Measurements from ENCODE around the gene UBA5.

The UBA5 gene

GRCh38 chr3:132720228-132720627 is 60.1 kb downstream of the UBA5 start:
- no peak for DNase-seq (ENCODE audit: low spot score)

- DNase-seq (ENCODE audit: low spot score), result no peak
Measured at GRCh38 chr3:132721479-132722164, 61.5 kb downstream of the UBA5 start.

GRCh38 chr3:132722165-132723023 is 62.3 kb downstream of the UBA5 start, which contains the start of gene NPHP3:
Gene NPHP3, minus strand, starts transcription at chr3:132722409. Its CDS starts 54 bp downstream, at chr3:132722355.
- peak; percentile 97 for DNase-seq (ENCODE audit: low spot score)

GRCh38 chr3:132723024-132723950 is 63.2 kb downstream of the UBA5 start:
- no peak for DNase-seq (ENCODE audit: low spot score)

GRCh38 chr3:132726341-132726823 is 66.3 kb downstream of the UBA5 start:
- peak; percentile 36 for DNase-seq (ENCODE audit: low spot score)
